Endothelial cell of umbilical vein (primary cell): Measurements from ENCODE around the gene DOCK8. TPM values are rescaled to one million over a fixed set of nuclear protein-coding genes. Genes with fewer than 3 reads are reported as not detected.
"Not testable (repeated sequence)": the region's sequence is repeated elsewhere in the genome, so short reads cannot be mapped to it uniquely, and the experiment has no call there.

ENCODE experiments used
- BruUV-seq: library from RNA; stranded (reverse); fragments of 400-500 nt; replicated peaks from 2 replicates; lab custom pipeline; 2021; lab: Mats Ljungman, UMichigan
- CTCF ChIA-PET: fragments of 300-600, 350-600 bp; sonication (Branson Sonifier 250); formaldehyde crosslinking; loops from one replicate; lab custom pipeline; 2021; ENCODE audit warnings: antibody characterized with exemption, inconsistent platforms; lab: Charles Lee
- POLR2A ChIA-PET: fragments of 300-600, 350-600 bp; sonication (Branson Sonifier 250); formaldehyde crosslinking; loops from one replicate; lab custom pipeline; 2021; ENCODE audit warnings: antibody characterized with exemption, inconsistent platforms; lab: Charles Lee
- DNase-seq: peaks from one replicate; pipeline ENCODE4 v3.0.0-alpha.2; 2011; ENCODE audit warnings: low read depth, low spot score
- FAIRE-seq: peaks from 2 replicates; lab custom pipeline; 2011; peaks lifted over from hg19 to GRCh38; lab: Jason Lieb, UNC
- H2AFZ ChIP-seq: 2 replicates; pipeline ENCODE4 v1.6.0; 2012; ENCODE audit warnings: low read depth, low read length, control low read depth, inconsistent platforms
- H3K27ac ChIP-seq: 2 replicates; pipeline ENCODE4 v1.5.1; 2011; ENCODE audit warnings: low read depth, mild to moderate bottlenecking, control low read depth, low read length, moderate library complexity; ENCODE audit not compliant: insufficient read depth
- H3K27me3 ChIP-seq, 2 experiments: 2 replicates each; pipeline versions ENCODE4 v1.6.0 to v1.6.1; 2011; ENCODE audit warnings: low read length in 2 of 2, mixed read lengths in 1 of 2; ENCODE audit not compliant: control insufficient read depth in 2 of 2, insufficient read depth in 2 of 2
- H3K36me3 ChIP-seq, 2 experiments: 2 replicates in 1 of 2; 3 replicates in 1 of 2; pipeline ENCODE4 v1.5.1; 2011; ENCODE audit warnings: low read length in 2 of 2, mild to moderate bottlenecking in 1 of 2, moderate library complexity in 1 of 2; ENCODE audit not compliant: control insufficient read depth in 2 of 2, insufficient read depth in 2 of 2; ENCODE audit errors: extremely low read depth in 1 of 2
- H3K4me1 ChIP-seq: 3 replicates; pipeline ENCODE4 v1.5.1; 2011; ENCODE audit warnings: mild to moderate bottlenecking, low read length; ENCODE audit not compliant: control insufficient read depth, insufficient read depth; ENCODE audit errors: extremely low read depth
- H3K4me2 ChIP-seq: 2 replicates; pipeline ENCODE4 v1.6.1; 2011; ENCODE audit warnings: low read length, control low read depth, mixed read lengths; ENCODE audit not compliant: insufficient read depth
- H3K4me3 ChIP-seq, 3 experiments: fragments of 200-600 bp in 1 of 3; sonication (generic), shearing (Covaris generic) in 1 of 3; replicated peaks in 1 of 3; 2 replicates each; pipeline ENCODE4 v1.5.1; 2011 to 2016; ENCODE audit warnings: control low read depth in 3 of 3, low read length in 3 of 3, mild to moderate bottlenecking in 2 of 3, inconsistent platforms in 1 of 3, low read depth in 1 of 3, moderate library complexity in 1 of 3; ENCODE audit not compliant: insufficient read depth in 1 of 3
- H3K79me2 ChIP-seq: 2 replicates; pipeline ENCODE4 v1.6.0; 2012; ENCODE audit warnings: low read length, inconsistent platforms; ENCODE audit not compliant: control insufficient read depth, insufficient read depth
- H3K9ac ChIP-seq: replicated peaks from 2 replicates; pipeline ENCODE3; 2011; ENCODE audit warnings: low read length, control low read depth; ENCODE audit not compliant: insufficient read depth; ENCODE audit errors: extremely low read depth
- H3K9me1 ChIP-seq: replicated peaks from 3 replicates; pipeline ENCODE4 v1.6.0; 2011; ENCODE audit warnings: mild to moderate bottlenecking, low read length; ENCODE audit not compliant: control insufficient read depth, insufficient read depth; ENCODE audit errors: extremely low read depth
- H3K9me3 ChIP-seq: replicated peaks from 2 replicates; pipeline ENCODE4 v1.5.1; 2012; ENCODE audit warnings: low read length, inconsistent platforms; ENCODE audit not compliant: control insufficient read depth, insufficient read depth
- H4K20me1 ChIP-seq: replicated peaks from 2 replicates; pipeline ENCODE3; 2011; ENCODE audit warnings: mild to moderate bottlenecking, low read length; ENCODE audit not compliant: control insufficient read depth, insufficient read depth; ENCODE audit errors: extremely low read depth
- EZH2 ChIP-seq: IDR thresholded peaks from 2 replicates; pipeline ENCODE4 v1.6.1; 2012; ENCODE audit warnings: borderline replicate concordance, low read depth, mild to moderate bottlenecking, moderate library complexity, low read length, inconsistent platforms; ENCODE audit not compliant: severe bottlenecking
- dilution Hi-C: fragments of 300-500 bp; cut with MboI; formaldehyde crosslinking; loops from one replicate; pipeline ENCODE4 v1.15.0; 2019; ENCODE audit warnings: low sequenced_read_pairs; ENCODE audit not compliant: extremely low pct_ligation_motif_present
- intact Hi-C: fragments of 100-400 bp; cut with micrococcal nuclease; formaldehyde crosslinking; loops from one replicate; pipeline ENCODE4 v1.10.0; 2022
- polyA plus RNA-seq, 4 experiments: library from polyadenylated mRNA; depleted of rRNA in 3 of 4; stranded (reverse) in 3 of 4; unstranded in 1 of 4; fragments of >200 nt; gene quantifications; 2 replicates each; pipeline versions ENCODE4 v1.2.1 to v1.2.3, GENCODE V29; 2011 to 2012; ENCODE audit warnings: missing spikeins in 1 of 4
- total RNA-seq: library from RNA; stranded (reverse); gene quantifications from 2 replicates; pipeline ENCODE4 v1.2.3, GENCODE V29; 2021

DOCK8 gene
- total and polyA plus RNA-seq, 2 donors (not counting 3 experiments of a cell fraction or from before 2014, with no cell fraction given) = 0.54 to 1.3 TPM

DNA sequence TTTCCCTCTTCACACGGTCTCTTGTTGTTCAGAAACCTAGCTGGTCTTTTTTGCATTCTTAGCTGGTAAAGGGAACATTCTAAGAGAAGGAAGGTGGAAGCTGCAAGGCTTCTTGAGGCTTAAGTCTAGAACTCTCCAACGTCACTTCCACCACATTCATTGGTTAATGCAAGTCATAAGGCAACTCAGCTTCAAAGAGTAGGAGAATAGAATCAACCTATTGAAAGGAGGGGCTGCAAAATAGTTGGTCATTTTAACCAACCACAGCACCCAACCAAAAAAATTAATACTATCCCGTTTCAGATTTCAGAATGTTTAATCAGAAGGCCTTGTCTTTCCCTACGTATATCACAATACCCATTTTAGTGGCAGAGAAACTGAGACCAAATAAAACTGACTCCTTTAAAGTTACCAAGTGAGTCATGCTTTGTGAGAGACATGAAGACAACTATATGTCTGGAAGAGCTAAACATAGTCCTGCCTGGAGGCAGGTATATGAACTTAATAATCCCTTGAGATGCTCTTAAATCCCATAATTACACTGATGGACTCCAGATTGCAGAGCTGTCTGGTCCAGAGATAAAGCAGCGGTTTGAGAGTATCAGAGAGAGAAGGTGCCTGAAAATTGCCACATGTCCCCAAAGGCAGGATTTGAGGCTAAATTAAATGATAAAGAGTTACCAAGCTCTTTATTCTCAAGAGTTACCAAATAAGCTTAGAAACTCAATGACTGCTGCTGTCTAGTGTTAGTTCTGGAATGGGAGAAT lies 14.4 kb downstream of the DOCK8 start:
- dilution Hi-C loops = no loop called here
- TF ChIP-seq EZH2 = no peak
- CTCF ChIA-PET = interaction anchor here (2.6 kb wide), 1 partner anchor 14 kb away, joined by 8 read pairs; the partner anchor contains the start of gene DOCK8

DNA sequence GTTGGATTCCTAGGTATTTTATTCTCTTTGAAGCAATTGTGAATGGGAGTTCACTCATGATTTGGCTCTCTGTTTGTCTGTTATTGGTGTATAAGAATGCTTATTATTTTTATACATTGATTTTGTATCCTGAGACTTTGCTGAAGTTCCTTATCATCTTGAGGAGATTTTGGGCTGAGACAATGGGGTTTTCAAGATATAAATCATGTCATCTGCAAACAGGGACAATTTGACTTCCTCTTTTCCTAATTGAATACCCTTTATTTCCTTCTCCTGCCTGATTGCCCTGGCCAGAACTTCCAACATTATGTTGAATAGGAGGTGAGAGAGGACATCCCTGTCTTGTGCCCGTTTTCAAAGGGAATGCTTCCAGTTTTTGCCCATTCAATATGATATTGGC lies 17.0 kb downstream of the DOCK8 start:
- intact Hi-C loops, H3K79me2 ChIP-seq, CTCF ChIA-PET, H3K4me1 ChIP-seq, DNase-seq, H3K27ac ChIP-seq, POLR2A ChIA-PET, H3K9me3 ChIP-seq, H3K4me2 ChIP-seq, H3K4me3 ChIP-seq, H3K9ac ChIP-seq, BruUV-seq, H2AFZ ChIP-seq, dilution Hi-C loops, H4K20me1 ChIP-seq, H3K27me3 ChIP-seq, H3K9me1 ChIP-seq, FAIRE-seq, H3K36me3 ChIP-seq: not testable (repeated sequence)

More for the DNA sequence above, 14.4 kb downstream of the DOCK8 start:
- H2AFZ ChIP-seq = no peak overlapping the region
- FAIRE-seq = no peak
- H4K20me1 ChIP-seq = no peaks in the 10 kb centered on the region
- no peak for DNase-seq
- H3K9me1 ChIP-seq = no peaks in the 10 kb centered on the region
- BruUV-seq = no TSS peak
- H3K27ac ChIP-seq = no peak overlapping the region
- H3K9me3 ChIP-seq = no peaks in the 10 kb centered on the region
- peaks cover 0 to 10% of the 10 kb centered on the region in 2 experiments for H3K27me3 ChIP-seq
- no peak overlapping the region for H3K9ac ChIP-seq
- H3K4me3 ChIP-seq = no peak overlapping the region
- peaks cover 5% of the 10 kb centered on the region for H3K4me1 ChIP-seq
- intact Hi-C loops = no loop called here
- H3K36me3 ChIP-seq = no peaks in the 10 kb centered on the region
- no peak overlapping the region for H3K4me2 ChIP-seq
- POLR2A ChIA-PET = no interaction called here
- no peaks in the 10 kb centered on the region for H3K79me2 ChIP-seq

DNA sequence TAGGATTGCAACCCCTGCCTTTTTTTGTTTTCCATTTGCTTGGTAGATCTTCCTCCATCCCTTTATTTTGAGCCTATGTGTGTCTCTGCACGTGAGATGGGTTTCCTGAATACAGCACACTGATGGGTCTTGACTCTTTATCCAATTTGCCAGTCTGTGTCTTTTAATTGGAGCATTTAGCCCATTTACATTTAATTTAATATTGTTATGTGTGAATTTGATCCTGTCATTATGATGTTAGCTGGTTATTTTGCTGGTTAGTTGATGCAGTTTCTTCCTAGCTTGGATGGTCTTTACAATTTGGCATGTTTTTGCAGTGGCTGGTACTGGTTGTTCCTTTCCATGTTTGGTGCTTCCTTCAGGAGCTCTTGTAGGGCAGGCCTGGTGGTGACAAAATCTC lies 19.0 kb downstream of the DOCK8 start:
- H3K9ac ChIP-seq, H3K27me3 ChIP-seq, H3K79me2 ChIP-seq, intact Hi-C loops, H3K27ac ChIP-seq, DNase-seq, BruUV-seq, H3K4me3 ChIP-seq, H4K20me1 ChIP-seq, FAIRE-seq, H3K4me2 ChIP-seq, dilution Hi-C loops, H3K9me3 ChIP-seq, H3K4me1 ChIP-seq, H3K36me3 ChIP-seq, H2AFZ ChIP-seq, CTCF ChIA-PET, POLR2A ChIA-PET, H3K9me1 ChIP-seq: not testable (repeated sequence)
